ENCODE results near the gene LSAMP. TPM values are rescaled to one million over a fixed set of nuclear protein-coding genes. Genes with fewer than 3 reads are reported as not detected.

The LSAMP gene
- total and polyA plus RNA-seq, 9 of the 15 experiments (the other 6 are each of a cell fraction or from before 2014, with no cell fraction given): 0.09 to 0.11 TPM; not detected in 7

GRCh38 chr3:116316771-116317170, 128.5 kb downstream of the LSAMP start:
- no peaks in the 10 kb centered on the region for H3K9me3 ChIP-seq (replicated peaks; ENCODE audit: control insufficient read depth, insufficient read depth, low read depth, low read length)
- no peaks in the 10 kb centered on the region for H3K79me2 ChIP-seq (ENCODE audit: control insufficient read depth, insufficient read depth, low read length)
- no peak overlapping the region for H3K27ac ChIP-seq (ENCODE audit: extremely low read depth, low read depth, low read length)
- POLR2A ChIA-PET: no interaction called here
- no peaks in the 10 kb centered on the region for H4K20me1 ChIP-seq (replicated peaks; ENCODE audit: control insufficient read depth, insufficient read depth, low read length)
- no peaks in the 10 kb centered on the region for H3K27me3 ChIP-seq (ENCODE audit: control insufficient read depth in 2 of 2, insufficient read depth in 2 of 2, low read length in 2 of 2)
- 67% methylated on average over 3 of the region's 3 CpGs for WGBS (ENCODE audit: insufficient coverage, low coverage, missing lambda C conversion rate)
- H3K4me1 ChIP-seq (replicated peaks in 1 of 2; ENCODE audit: control insufficient read depth in 2 of 2, insufficient read depth in 2 of 2, low read length in 2 of 2): peaks cover 0 to 6% of the 10 kb centered on the region in 2 experiments; a peak in 2 of 5 replicates
- H2AFZ ChIP-seq (ENCODE audit: low read depth, low read length): no peak overlapping the region
- no peak overlapping the region for H3K9ac ChIP-seq (ENCODE audit: insufficient read depth in 1 of 2, low read depth in 2 of 2, low read length in 2 of 2)
- no peaks in the 10 kb centered on the region for H3K36me3 ChIP-seq (ENCODE audit: control insufficient read depth, insufficient read depth, low read length)
- no peak for TF ChIP-seq MNT (conservative IDR thresholded peaks at IDR 0.05)
- TF ChIP-seq BRD4 (IDR thresholded peaks at IDR 0.05): no peak
- TF ChIP-seq ZBTB7A (IDR thresholded peaks at IDR 0.05; ENCODE audit: borderline replicate concordance, control insufficient read depth, low read depth, low read length): no peak
- no peak for TF ChIP-seq ARID2 (IDR thresholded peaks at IDR 0.05)
- TF ChIP-seq KLF1 (tag; IDR thresholded peaks at IDR 0.05): no peak
- TF ChIP-seq ZNF79 (CRISPR knock-in tag; IDR thresholded peaks at IDR 0.05; ENCODE audit: low read depth): no peak
- TF ChIP-seq HEY1 (CRISPR knock-in tag; IDR thresholded peaks at IDR 0.05; ENCODE audit: borderline replicate concordance): no peak
- TF ChIP-seq POLR2AphosphoS5 (IDR thresholded peaks at IDR 0.05; ENCODE audit: control insufficient read depth, insufficient read depth, low read depth, low read length): no peak
- TF ChIP-seq ADNP (tag; IDR thresholded peaks at IDR 0.05): no peak
- TF ChIP-seq RNF219 (CRISPR knock-in tag; IDR thresholded peaks at IDR 0.05): no peak
- no peak for TF ChIP-seq ZNF263 (CRISPR knock-in tag; IDR thresholded peaks at IDR 0.05; ENCODE audit: borderline replicate concordance)
- TF ChIP-seq ZNF785 (CRISPR knock-in tag; IDR thresholded peaks at IDR 0.05): no peak
- FAIRE-seq (no peak), ATAC-seq (no peak), DNase-seq (ENCODE audit: extremely low read depth in 1 of 4, low spot score in 3 of 4) (no peak)
- in situ Hi-C loops (cut with MboI) (no loop called here), intact Hi-C loops (cut with micrococcal nuclease) (no loop called here)
- H3K9me1 ChIP-seq (ENCODE audit: control insufficient read depth, insufficient read depth, low read length): no peaks in the 10 kb centered on the region
- BruUV-seq (replicated peaks): no TSS peak
- H3K4me3 ChIP-seq: no peak overlapping the region
- CTCF ChIA-PET (ENCODE audit: low intra/inter-chr PET ratio): no interaction called here
- no peak overlapping the region for H3K4me2 ChIP-seq (ENCODE audit: insufficient read depth, low read length)
